Activated CD8-positive, alpha-beta memory T cell treated with anti-CD3 and anti-CD28 coated beads, Interleukin-2, amount 50 U/mL, for 4 hours (primary cell): ENCODE results near the gene DPM1.

Source experiments
- DNase-seq: peaks from one replicate; pipeline ENCODE4 v3.0.0-alpha.2; 2020

Gene DPM1

DNA sequence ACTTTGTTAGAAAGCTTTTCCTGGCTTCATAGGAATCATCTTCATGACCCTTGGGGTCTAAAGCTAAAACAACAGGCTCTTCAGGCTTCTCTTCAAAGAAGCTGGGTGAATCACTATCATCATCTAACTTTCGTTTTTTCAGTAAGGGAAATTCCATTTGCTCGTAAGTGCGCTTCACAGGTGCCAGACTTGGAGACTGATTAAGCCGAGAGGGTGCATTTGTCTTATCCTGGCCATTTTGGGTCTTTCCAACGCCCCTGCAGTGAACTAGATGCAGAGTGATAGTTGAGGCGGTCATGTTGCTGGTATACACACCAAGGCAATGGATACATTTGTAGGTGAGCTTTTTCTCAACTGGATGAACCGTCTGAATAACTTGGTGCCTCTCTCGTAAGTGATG lies 65.9 kb downstream of the DPM1 start:
- no peak for DNase-seq

DNA sequence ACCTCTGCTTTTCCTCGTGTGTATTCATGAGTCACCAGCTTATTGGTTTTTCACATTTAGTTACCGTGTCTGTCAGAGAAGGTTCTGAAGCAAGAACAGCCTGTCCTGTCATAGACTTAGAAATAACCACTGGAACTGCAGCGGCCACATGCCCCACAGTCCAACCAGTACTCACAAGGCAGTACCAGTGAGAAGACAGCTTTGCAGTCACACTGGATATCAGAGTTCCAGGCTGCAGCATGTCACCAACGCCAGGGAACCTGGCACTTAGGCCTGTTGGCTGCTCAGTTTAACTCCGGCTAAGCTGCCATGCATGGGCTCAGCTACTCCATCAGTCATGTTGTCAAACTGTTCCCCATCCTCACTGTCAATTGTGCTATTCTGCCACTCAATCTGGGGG lies 67.2 kb downstream of the DPM1 start:
- DNase-seq = no peak

- no peak for DNase-seq
Observed at GRCh38 chr20:50887576-50887975, 70.8 kb downstream of the DPM1 start.

GRCh38 chr20:50886184-50886790 lies 72.0 kb downstream of the DPM1 start:
- no peak for DNase-seq

- no peak for DNase-seq
Observed at GRCh38 chr20:50885781-50886180, 72.6 kb downstream of the DPM1 start.

DNA sequence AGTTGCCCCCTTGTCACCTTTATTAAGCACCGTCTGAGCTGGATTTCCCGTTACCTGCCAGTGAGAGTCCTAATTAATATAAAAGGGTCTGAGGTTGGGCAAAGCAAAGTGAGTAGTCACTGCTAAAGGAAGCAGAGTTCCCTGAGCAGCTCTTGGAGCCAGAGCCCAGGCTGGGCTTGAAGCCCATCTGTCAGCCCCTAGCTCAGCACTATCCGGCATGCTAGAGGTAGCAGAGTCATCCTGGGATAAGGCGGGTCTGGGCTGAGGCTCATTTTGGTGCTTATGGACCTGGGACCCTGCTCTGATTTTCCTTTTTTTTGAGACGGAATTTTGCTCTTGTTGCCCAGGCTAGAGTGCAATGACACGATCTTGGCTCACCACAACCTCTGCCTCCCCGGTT lies 73.3 kb downstream of the DPM1 start:
- DNase-seq = no peak
